Measurements from ENCODE around the gene CACNA1D.

DNA sequence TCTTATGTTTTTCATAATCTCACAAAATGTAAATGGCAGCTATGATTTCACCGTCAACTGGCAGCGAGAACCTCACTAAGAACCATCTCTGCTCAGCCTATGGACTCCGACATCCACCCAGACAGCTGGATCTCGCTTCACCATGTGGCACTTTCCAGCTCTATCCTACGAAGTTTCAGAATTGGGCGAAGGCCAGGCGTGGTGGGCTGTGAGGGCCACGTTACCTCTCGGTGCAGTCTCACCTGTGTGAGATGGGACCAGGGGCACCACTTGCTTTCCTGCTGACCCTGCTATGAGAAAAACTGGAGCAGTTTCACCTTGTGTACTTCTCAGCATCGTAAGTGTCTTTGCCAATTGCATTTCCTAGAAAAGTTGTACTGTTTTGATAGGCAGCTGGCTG lies 319.5 kb downstream of the CACNA1D start:
- TF ChIP-seq POLR2AphosphoS5 (IDR thresholded peaks at IDR 0.05; ENCODE audit: borderline replicate concordance, low read depth, low read length) = no peak
- TF ChIP-seq EZH2 (IDR thresholded peaks at IDR 0.05) = no peak
